HCT116 (cell line): ENCODE data around the gene SLC24A3. TPM values are rescaled to one million over a fixed set of nuclear protein-coding genes. Genes with fewer than 3 reads are reported as not detected.

Experiments
- ATAC-seq: fragments of 200-7000 bp; cut with Tn5 transposase; 2 replicates; pipeline ENCODE4 v1.9.1; 2020; ENCODE audit warnings: mild to moderate bottlenecking, moderate library complexity
- BruUV-seq: library from RNA; stranded (reverse); fragments of 400-500 nt; replicated peaks from 2 replicates; lab custom pipeline; 2021; lab: Mats Ljungman, UMichigan
- CTCF ChIA-PET: fragments of 300-600 bp; sonication (Branson Sonifier 250); formaldehyde crosslinking; loops from one replicate; lab custom pipeline; 2021; ENCODE audit warnings: antibody characterized with exemption; lab: Charles Lee
- POLR2A ChIA-PET: fragments of 300-600, 350-600 bp; sonication (Branson Sonifier 250); formaldehyde crosslinking; loops from one replicate; lab custom pipeline; 2021; ENCODE audit warnings: antibody characterized with exemption; lab: Charles Lee
- RAD21 ChIA-PET, 2 experiments: fragments of 300-600 bp; sonication (Branson Sonifier 250); formaldehyde crosslinking; loops; one replicate each; lab custom pipeline; 2023; ENCODE audit warnings: low total read pairs in 2 of 2; ENCODE audit not compliant: uncharacterized antibody in 2 of 2, unreplicated experiment in 2 of 2, low non-redundant PET in 1 of 2; lab: Charles Lee
- DNase-seq: peaks from one replicate; pipeline ENCODE4 v3.0.0-alpha.2; 2010; ENCODE audit warnings: low read depth, low spot score
- H2AFZ ChIP-seq: fragments of 200-600 bp; shearing (Covaris generic), sonication (generic); 2 replicates; pipeline ENCODE4 v1.6.1; 2017; ENCODE audit warnings: low read depth, mixed run types, mixed read lengths, antibody characterized with exemption, low read length; ENCODE audit not compliant: poor library complexity, severe bottlenecking
- H3K27ac ChIP-seq: 2 replicates; pipeline ENCODE4 v1.5.1; 2012; ENCODE audit warnings: low read depth, low read length
- H3K27me3 ChIP-seq: fragments of 200-600 bp; sonication (generic); 2 replicates; pipeline ENCODE4 v1.6.1; 2016; ENCODE audit warnings: mixed run types, low read length, mixed read lengths; ENCODE audit not compliant: insufficient read depth
- H3K36me3 ChIP-seq, 2 experiments: fragments of 200-500 bp in 1 of 2; fragments of 200-600 bp in 1 of 2; sonication (Bioruptor generic) in 1 of 2; sonication (generic) in 1 of 2; 2 replicates each; pipeline versions ENCODE4 v1.5.1 to v1.6.1; 2014 to 2016; ENCODE audit warnings: low read length in 2 of 2, inconsistent platforms in 1 of 2, mixed read lengths in 1 of 2, mixed run types in 1 of 2; ENCODE audit not compliant: insufficient read depth in 2 of 2, control insufficient read depth in 1 of 2
- H3K4me1 ChIP-seq, 2 experiments: fragments of 200-600 bp in 1 of 2; sonication (generic) in 1 of 2; 2 replicates each; pipeline versions ENCODE4 v1.5.1 to v1.6.1; 2012 to 2017; ENCODE audit warnings: low read length in 2 of 2, inconsistent platforms in 1 of 2, mild to moderate bottlenecking in 1 of 2, mixed read lengths in 1 of 2, mixed run types in 1 of 2, moderate library complexity in 1 of 2; ENCODE audit not compliant: insufficient read depth in 2 of 2, control insufficient read depth in 1 of 2
- H3K4me2 ChIP-seq: fragments of 200-600 bp; sonication (generic); 2 replicates; pipeline ENCODE4 v1.6.1; 2017; ENCODE audit warnings: mixed run types, low read length, mixed read lengths
- H3K4me3 ChIP-seq, 2 experiments: fragments of 200-600 bp in 1 of 2; sonication (generic) in 1 of 2; replicated peaks in 1 of 2; 2 replicates each; pipeline ENCODE4 v1.5.1; 2011 to 2016; ENCODE audit warnings: low read length in 2 of 2, control low read depth in 1 of 2, low read depth in 1 of 2, mild to moderate bottlenecking in 1 of 2, mixed read lengths in 1 of 2, mixed run types in 1 of 2
- H3K79me2 ChIP-seq: fragments of 200-600 bp; sonication (generic); 2 replicates; pipeline ENCODE4 v1.6.1; 2017; ENCODE audit warnings: mild to moderate bottlenecking, mixed run types, low read length, moderate library complexity, mixed read lengths; ENCODE audit not compliant: insufficient read depth
- H3K9ac ChIP-seq: fragments of 200-600 bp; sonication (generic); 2 replicates; pipeline ENCODE4 v1.6.1; 2016; ENCODE audit warnings: low read length, mixed read lengths
- H3K9me2 ChIP-seq: fragments of 200-600 bp; sonication (generic), shearing (Covaris generic); 2 replicates; pipeline ENCODE4 v1.6.1; 2017; ENCODE audit warnings: mixed run types, mild to moderate bottlenecking, moderate library complexity; ENCODE audit not compliant: insufficient read depth
- H3K9me3 ChIP-seq, 2 experiments: fragments of 200-500 bp in 1 of 2; fragments of 200-600 bp in 1 of 2; sonication (Bioruptor generic) in 1 of 2; sonication (generic) in 1 of 2; 2 replicates each; pipeline ENCODE4 v1.6.1; 2014 to 2017; ENCODE audit warnings: low read length in 2 of 2, mixed read lengths in 2 of 2, inconsistent platforms in 1 of 2, low read depth in 1 of 2, mild to moderate bottlenecking in 1 of 2, mixed run types in 1 of 2, moderate library complexity in 1 of 2; ENCODE audit not compliant: control insufficient read depth in 1 of 2, insufficient read depth in 1 of 2
- H4K20me1 ChIP-seq: fragments of 200-600 bp; sonication (generic), shearing (Covaris generic); 2 replicates; pipeline ENCODE4 v1.6.1; 2017; ENCODE audit warnings: mixed run types, mild to moderate bottlenecking, moderate library complexity; ENCODE audit not compliant: insufficient read depth
- CEBPB ChIP-seq: IDR thresholded peaks from 2 replicates; pipeline ENCODE4 v1.6.1; 2012; ENCODE audit warnings: low read depth
- CTCF ChIP-seq, 3 experiments: fragments of 200-600 bp in 1 of 3; sonication (generic) in 1 of 3; IDR thresholded peaks in 2 of 3; conservative IDR thresholded peaks in 1 of 3; 2 replicates each; pipeline ENCODE4 v1.5.1; 2012 to 2017; ENCODE audit warnings: low read depth in 2 of 3, low read length in 2 of 3, antibody characterized with exemption in 1 of 3, borderline replicate concordance in 1 of 3, control low read depth in 1 of 3, mild to moderate bottlenecking in 1 of 3, mixed read lengths in 1 of 3, mixed run types in 1 of 3, moderate library complexity in 1 of 3; ENCODE audit not compliant: insufficient read depth in 1 of 3
- EGR1 ChIP-seq: IDR thresholded peaks from 2 replicates; pipeline ENCODE4 v1.6.1; 2012; ENCODE audit warnings: low read depth
- ELF1 ChIP-seq: IDR thresholded peaks from 2 replicates; pipeline ENCODE4 v1.6.1; 2012; ENCODE audit warnings: low read depth, borderline replicate concordance
- EZH2phosphoT487 ChIP-seq: fragments of 200-600 bp; IDR thresholded peaks from 2 replicates; pipeline ENCODE4 v1.6.1; 2018; ENCODE audit warnings: antibody characterized with exemption, borderline replicate concordance
- FOSL1 ChIP-seq: IDR thresholded peaks from 2 replicates; pipeline ENCODE4 v1.6.1; 2012; ENCODE audit warnings: low read depth
- JUND ChIP-seq: IDR thresholded peaks from 2 replicates; pipeline ENCODE4 v1.6.1; 2012
- POLR2A ChIP-seq: IDR thresholded peaks from 2 replicates; pipeline ENCODE4 v1.7.0; 2011; ENCODE audit warnings: borderline replicate concordance; ENCODE audit not compliant: insufficient read depth, insufficient read length; ENCODE audit errors: extremely low read depth
- POLR2AphosphoS5 ChIP-seq: IDR thresholded peaks from 2 replicates; pipeline ENCODE4 v1.6.1; 2011; ENCODE audit warnings: mild to moderate bottlenecking, low read depth, low read length, moderate library complexity
- RAD21 ChIP-seq: IDR thresholded peaks from 2 replicates; pipeline ENCODE4 v1.6.1; 2012; ENCODE audit warnings: low read depth, mild to moderate bottlenecking
- SIN3A ChIP-seq: IDR thresholded peaks from 2 replicates; pipeline ENCODE4 v1.6.1; 2012; ENCODE audit warnings: low read depth
- SP1 ChIP-seq: IDR thresholded peaks from 2 replicates; pipeline ENCODE4 v1.6.1; 2012; ENCODE audit warnings: low read depth
- TCF7L2 ChIP-seq: IDR thresholded peaks from 2 replicates; pipeline ENCODE4 v1.7.0; 2011; ENCODE audit warnings: borderline replicate concordance, inconsistent platforms; ENCODE audit not compliant: insufficient read depth, insufficient read length; ENCODE audit errors: extremely low read depth
- YY1 ChIP-seq: IDR thresholded peaks from 2 replicates; pipeline ENCODE4 v1.6.1; 2011; ENCODE audit warnings: low read length, low read depth, moderate library complexity, mild to moderate bottlenecking; ENCODE audit not compliant: insufficient replicate concordance; ENCODE audit errors: extremely low read depth
- ZBTB33 ChIP-seq: IDR thresholded peaks from 2 replicates; pipeline ENCODE4 v1.6.1; 2011; ENCODE audit warnings: mild to moderate bottlenecking, low read length, moderate library complexity; ENCODE audit not compliant: insufficient replicate concordance; ENCODE audit errors: extremely low read depth
- ZFX ChIP-seq: fragments of 450-650 bp; IDR thresholded peaks from 2 replicates; pipeline ENCODE4 v1.6.1; 2017
- ZNF274 ChIP-seq: fragments of 200-500 bp; sonication (Bioruptor generic); IDR thresholded peaks from 2 replicates; pipeline ENCODE4 v1.6.1; 2014; ENCODE audit warnings: mild to moderate bottlenecking, low read depth, low read length, inconsistent platforms
- intact Hi-C: fragments of 100-400 bp; cut with micrococcal nuclease; formaldehyde crosslinking; loops from 2 replicates; pipeline ENCODE4 v1.10.0; 2022
- total RNA-seq: library from RNA; stranded (reverse); gene quantifications from one replicate; pipeline ENCODE4 v1.2.1, GENCODE V29; 2021; ENCODE audit not compliant: unreplicated experiment
- TF ChIP-seq, protein P1 (sequence below): IDR thresholded peaks from 2 replicates; pipeline ENCODE4 v1.6.1; 2012
- TF ChIP-seq, protein P2 (sequence below): IDR thresholded peaks from 2 replicates; pipeline ENCODE4 v1.6.1; 2012; ENCODE audit warnings: low read depth
- TF ChIP-seq, protein P3 (sequence below): IDR thresholded peaks from 2 replicates; pipeline ENCODE4 v1.6.1; 2012

SLC24A3 gene
- total RNA-seq, 1 experiment from 2014 or later: not detected

DNA sequence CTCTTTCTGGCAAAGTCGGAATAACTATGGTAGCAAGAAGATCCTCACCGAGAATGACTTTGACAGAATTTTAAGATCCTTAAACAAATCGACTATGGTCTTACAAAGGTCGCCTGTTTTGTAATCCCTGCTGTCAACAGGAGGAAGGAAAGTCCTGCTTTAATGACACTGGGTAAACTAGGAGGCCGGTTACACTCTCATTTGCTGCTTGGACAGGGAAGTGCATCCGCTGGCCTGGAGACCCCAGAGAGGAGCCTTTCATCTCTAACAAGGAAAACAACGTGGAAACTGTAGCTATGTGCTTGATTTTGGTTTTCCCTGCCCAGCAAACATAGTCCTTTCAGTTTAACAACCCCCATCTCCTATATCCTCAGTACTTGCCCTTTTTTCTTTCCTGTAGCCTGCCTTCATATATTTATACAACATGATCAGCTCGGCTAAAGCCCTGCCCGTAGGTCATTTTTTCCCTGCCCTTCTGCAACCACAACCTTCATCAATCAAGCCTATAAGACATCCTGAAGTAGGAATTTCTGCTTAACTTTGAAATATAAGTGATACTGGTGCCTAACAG lies 448.5 kb downstream of the SLC24A3 start:
- no peak overlapping the region for H3K9ac ChIP-seq
- no peaks in the 10 kb centered on the region for H4K20me1 ChIP-seq
- H3K4me1 ChIP-seq: no peaks in the 10 kb centered on the region
- DNase-seq: no peak
- peaks cover 40% of the 10 kb centered on the region for H3K27me3 ChIP-seq
- H2AFZ ChIP-seq: no peak overlapping the region
- ATAC-seq: no peak
- H3K4me3 ChIP-seq: no peak overlapping the region
- H3K79me2 ChIP-seq: no peaks in the 10 kb centered on the region
- no peak overlapping the region for H3K4me2 ChIP-seq
- H3K27ac ChIP-seq: no peak overlapping the region
- RAD21 ChIA-PET: interaction anchor here in 1 of 2 experiments (0.6 kb wide), 1 partner anchor 454 kb away, joined by 3 read pairs; no protein-coding TSS in a partner anchor
- no peaks in the 10 kb centered on the region for H3K36me3 ChIP-seq
- CTCF ChIA-PET: interaction anchor here (1.0 to 2.2 kb wide), 4 partner anchors 32 to 1029 kb away, joined by 3 to 11 read pairs (median 4); no protein-coding TSS in a partner anchor
- intact Hi-C loops: loop anchor here (5.0 kb wide), 1 partner anchor 69 kb away; no protein-coding TSS in a partner anchor
- no peaks in the 10 kb centered on the region for H3K9me2 ChIP-seq
- H3K9me3 ChIP-seq: no peaks in the 10 kb centered on the region
- TF ChIP-seq, protein P1, sequence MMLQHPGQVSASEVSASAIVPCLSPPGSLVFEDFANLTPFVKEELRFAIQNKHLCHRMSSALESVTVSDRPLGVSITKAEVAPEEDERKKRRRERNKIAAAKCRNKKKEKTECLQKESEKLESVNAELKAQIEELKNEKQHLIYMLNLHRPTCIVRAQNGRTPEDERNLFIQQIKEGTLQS: no peak
- TF ChIP-seq ZBTB33: no peak
- no peak for TF ChIP-seq CTCF (IDR thresholded peaks at IDR 0.05 in 2 of 3, conservative IDR thresholded peaks at IDR 0.05 in 1 of 3; ENCODE audit: borderline replicate concordance in 1 of 3, insufficient read depth in 1 of 3, low read depth in 2 of 3, low read length in 2 of 3)
- TF ChIP-seq CEBPB: no peak
- TF ChIP-seq POLR2AphosphoS5: no peak
- TF ChIP-seq YY1: no peak
- TF ChIP-seq EGR1: no peak
- TF ChIP-seq, protein P2, sequence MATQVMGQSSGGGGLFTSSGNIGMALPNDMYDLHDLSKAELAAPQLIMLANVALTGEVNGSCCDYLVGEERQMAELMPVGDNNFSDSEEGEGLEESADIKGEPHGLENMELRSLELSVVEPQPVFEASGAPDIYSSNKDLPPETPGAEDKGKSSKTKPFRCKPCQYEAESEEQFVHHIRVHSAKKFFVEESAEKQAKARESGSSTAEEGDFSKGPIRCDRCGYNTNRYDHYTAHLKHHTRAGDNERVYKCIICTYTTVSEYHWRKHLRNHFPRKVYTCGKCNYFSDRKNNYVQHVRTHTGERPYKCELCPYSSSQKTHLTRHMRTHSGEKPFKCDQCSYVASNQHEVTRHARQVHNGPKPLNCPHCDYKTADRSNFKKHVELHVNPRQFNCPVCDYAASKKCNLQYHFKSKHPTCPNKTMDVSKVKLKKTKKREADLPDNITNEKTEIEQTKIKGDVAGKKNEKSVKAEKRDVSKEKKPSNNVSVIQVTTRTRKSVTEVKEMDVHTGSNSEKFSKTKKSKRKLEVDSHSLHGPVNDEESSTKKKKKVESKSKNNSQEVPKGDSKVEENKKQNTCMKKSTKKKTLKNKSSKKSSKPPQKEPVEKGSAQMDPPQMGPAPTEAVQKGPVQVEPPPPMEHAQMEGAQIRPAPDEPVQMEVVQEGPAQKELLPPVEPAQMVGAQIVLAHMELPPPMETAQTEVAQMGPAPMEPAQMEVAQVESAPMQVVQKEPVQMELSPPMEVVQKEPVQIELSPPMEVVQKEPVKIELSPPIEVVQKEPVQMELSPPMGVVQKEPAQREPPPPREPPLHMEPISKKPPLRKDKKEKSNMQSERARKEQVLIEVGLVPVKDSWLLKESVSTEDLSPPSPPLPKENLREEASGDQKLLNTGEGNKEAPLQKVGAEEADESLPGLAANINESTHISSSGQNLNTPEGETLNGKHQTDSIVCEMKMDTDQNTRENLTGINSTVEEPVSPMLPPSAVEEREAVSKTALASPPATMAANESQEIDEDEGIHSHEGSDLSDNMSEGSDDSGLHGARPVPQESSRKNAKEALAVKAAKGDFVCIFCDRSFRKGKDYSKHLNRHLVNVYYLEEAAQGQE: no peak
- TF ChIP-seq, protein P3, sequence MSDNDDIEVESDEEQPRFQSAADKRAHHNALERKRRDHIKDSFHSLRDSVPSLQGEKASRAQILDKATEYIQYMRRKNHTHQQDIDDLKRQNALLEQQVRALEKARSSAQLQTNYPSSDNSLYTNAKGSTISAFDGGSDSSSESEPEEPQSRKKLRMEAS: no peak
- TF ChIP-seq FOSL1: no peak
- TF ChIP-seq TCF7L2: no peak
- no peak for TF ChIP-seq SIN3A
- no peak for TF ChIP-seq JUND
- TF ChIP-seq ZNF274: no peak
- no peak for TF ChIP-seq EZH2phosphoT487
- no peak for TF ChIP-seq ELF1
- TF ChIP-seq SP1: no peak
- TF ChIP-seq RAD21: no peak
- TF ChIP-seq ZFX: no peak
- no peak for TF ChIP-seq POLR2A
- TF ChIP-seq, all 23 proteins: peak for 0
- POLR2A ChIA-PET: no interaction called here
- no TSS peak for BruUV-seq
